Uterus (tissue), 2 donors: Measurements from ENCODE around the gene SRC.

ENCODE experiments used
- POLR2A ChIP-seq, 2 donors: fragments of 450-650 bp; IDR thresholded peaks; one replicate each; pipeline ENCODE4 v1.6.1; 2016; ENCODE audit warnings: antibody characterized with exemption in 2 of 2, mild to moderate bottlenecking in 1 of 2, moderate library complexity in 1 of 2
- TF ChIP-seq, protein P1 (sequence below), 4 experiments: fragments of 200-600 bp in 2 of 4; fragments of 450-650 bp in 2 of 4; sonication (generic) in 2 of 4; IDR thresholded peaks; one replicate each; pipeline ENCODE4 v1.5.1; 2016 to 2019; ENCODE audit warnings: antibody characterized with exemption in 4 of 4, mild to moderate bottlenecking in 2 of 4, moderate library complexity in 1 of 4

DNA sequence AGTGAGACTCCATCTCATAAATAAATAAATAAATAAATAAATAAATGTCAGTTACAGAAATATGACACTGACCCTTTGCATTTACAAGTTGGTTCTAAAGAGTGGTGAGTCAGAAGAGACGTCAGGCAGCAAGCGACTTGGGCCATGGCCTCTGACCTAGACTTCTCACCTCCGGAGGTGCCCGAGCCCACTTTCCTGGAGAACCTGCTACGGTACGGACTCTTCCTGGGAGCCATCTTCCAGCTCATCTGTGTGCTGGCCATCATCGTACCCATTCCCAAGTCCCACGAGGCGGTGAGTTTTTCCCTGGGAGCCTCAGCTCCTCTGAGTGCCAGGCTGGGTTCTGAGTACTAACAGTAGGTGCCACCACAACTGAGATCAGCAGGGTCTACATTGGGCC, 44.8 kb upstream of the SRC start:
- TF ChIP-seq, protein P1, sequence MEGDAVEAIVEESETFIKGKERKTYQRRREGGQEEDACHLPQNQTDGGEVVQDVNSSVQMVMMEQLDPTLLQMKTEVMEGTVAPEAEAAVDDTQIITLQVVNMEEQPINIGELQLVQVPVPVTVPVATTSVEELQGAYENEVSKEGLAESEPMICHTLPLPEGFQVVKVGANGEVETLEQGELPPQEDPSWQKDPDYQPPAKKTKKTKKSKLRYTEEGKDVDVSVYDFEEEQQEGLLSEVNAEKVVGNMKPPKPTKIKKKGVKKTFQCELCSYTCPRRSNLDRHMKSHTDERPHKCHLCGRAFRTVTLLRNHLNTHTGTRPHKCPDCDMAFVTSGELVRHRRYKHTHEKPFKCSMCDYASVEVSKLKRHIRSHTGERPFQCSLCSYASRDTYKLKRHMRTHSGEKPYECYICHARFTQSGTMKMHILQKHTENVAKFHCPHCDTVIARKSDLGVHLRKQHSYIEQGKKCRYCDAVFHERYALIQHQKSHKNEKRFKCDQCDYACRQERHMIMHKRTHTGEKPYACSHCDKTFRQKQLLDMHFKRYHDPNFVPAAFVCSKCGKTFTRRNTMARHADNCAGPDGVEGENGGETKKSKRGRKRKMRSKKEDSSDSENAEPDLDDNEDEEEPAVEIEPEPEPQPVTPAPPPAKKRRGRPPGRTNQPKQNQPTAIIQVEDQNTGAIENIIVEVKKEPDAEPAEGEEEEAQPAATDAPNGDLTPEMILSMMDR (IDR thresholded peaks at IDR 0.05), result no peak
- TF ChIP-seq POLR2A (IDR thresholded peaks at IDR 0.05), result no peak
